Measurements from ENCODE around the gene ZBTB16.

Gene ZBTB16

GRCh38 chr11:114193730-114194679, 134.5 kb downstream of the ZBTB16 start:
- no peak for DNase-seq

- DNase-seq = no peak
These were observed 135.2 kb downstream of the ZBTB16 start for GRCh38 chr11:114194702-114195101.

GRCh38 chr11:114195151-114195550, 135.6 kb downstream of the ZBTB16 start:
- DNase-seq = no peak

- DNase-seq = no peak
These were observed 136.6 kb downstream of the ZBTB16 start for GRCh38 chr11:114195981-114196731.

- no peak for DNase-seq
These were observed 137.6 kb downstream of the ZBTB16 start for GRCh38 chr11:114196997-114197703.

GRCh38 chr11:114197799-114198500, 138.4 kb downstream of the ZBTB16 start:
- no peak for DNase-seq

- DNase-seq = no peak
These were observed 139.5 kb downstream of the ZBTB16 start for GRCh38 chr11:114199051-114199450.

- no peak for DNase-seq
These were observed 141.0 kb downstream of the ZBTB16 start for GRCh38 chr11:114200351-114201133.

GRCh38 chr11:114201219-114201618, 141.7 kb downstream of the ZBTB16 start:
- no peak for DNase-seq

GRCh38 chr11:114202011-114202609, 142.6 kb downstream of the ZBTB16 start:
- no peak for DNase-seq

GRCh38 chr11:114207096-114207495, 147.6 kb downstream of the ZBTB16 start:
- no peak for DNase-seq

- peak; percentile 17 for DNase-seq
These were observed 148.9 kb downstream of the ZBTB16 start for GRCh38 chr11:114208377-114208776.

GRCh38 chr11:114209343-114209742, 149.8 kb downstream of the ZBTB16 start:
- no peak for DNase-seq

GRCh38 chr11:114209904-114210303, 150.4 kb downstream of the ZBTB16 start:
- DNase-seq = no peak

GRCh38 chr11:114211444-114212121, 152.1 kb downstream of the ZBTB16 start:
- no peak for DNase-seq

- no peak for DNase-seq
These were observed 154.1 kb downstream of the ZBTB16 start for GRCh38 chr11:114213622-114214021.

- DNase-seq = no peak
These were observed 155.9 kb downstream of the ZBTB16 start for GRCh38 chr11:114215428-114215827.

- no peak for DNase-seq
These were observed 156.6 kb downstream of the ZBTB16 start for GRCh38 chr11:114215871-114216795.

GRCh38 chr11:114216796-114217180, 157.3 kb downstream of the ZBTB16 start:
- no peak for DNase-seq

- no peak for DNase-seq
These were observed 159.0 kb downstream of the ZBTB16 start for GRCh38 chr11:114218508-114218907.

Data from stimulated activated CD4-positive, alpha-beta T cell treated with anti-CD3 and anti-CD28 coated beads, Interleukin-15, amount 100 ng/mL, for 24 hours (primary cell).